WTC11 (cell line): ENCODE data around the gene SQOR. TPM values are rescaled to one million over a fixed set of nuclear protein-coding genes. Genes with fewer than 3 reads are reported as not detected.

Source experiments
- ATAC-seq: fragments of 200-7000 bp; cut with Tn5 transposase; 2 replicates; pipeline ENCODE4 v1.10.0; 2021; ENCODE audit warnings: mild to moderate bottlenecking, moderate library complexity
- CTCF ChIA-PET: fragments of 300-600 bp; sonication (Branson Sonifier 250); formaldehyde crosslinking; loops from one replicate; lab custom pipeline; 2021; ENCODE audit warnings: antibody characterized with exemption; lab: Charles Lee
- POLR2A ChIA-PET: fragments of 350-600 bp; sonication (Branson Sonifier 250); formaldehyde crosslinking; loops from one replicate; lab custom pipeline; 2021; ENCODE audit warnings: antibody characterized with exemption; lab: Charles Lee
- DNase-seq: peaks from one replicate; pipeline ENCODE4 v3.0.0; 2021; ENCODE audit warnings: low spot score
- H3K27ac Mint-ChIP-seq: 2 replicates; pipeline ENCODE4 v1.8.0; 2021; ENCODE audit warnings: mixed read lengths
- H3K27me3 Mint-ChIP-seq: 2 replicates; pipeline ENCODE4 v1.8.0; 2021; ENCODE audit warnings: low read depth, mild to moderate bottlenecking, moderate library complexity, mixed read lengths
- H3K36me3 Mint-ChIP-seq: 2 replicates; pipeline ENCODE4 v1.8.0; 2021; ENCODE audit warnings: mixed read lengths
- H3K4me1 Mint-ChIP-seq: 2 replicates; pipeline ENCODE4 v1.8.0; 2022; ENCODE audit warnings: mixed read lengths
- H3K4me3 Mint-ChIP-seq: 2 replicates; pipeline ENCODE4 v1.8.0; 2021; ENCODE audit warnings: mild to moderate bottlenecking, moderate library complexity, mixed read lengths
- H3K9me3 Mint-ChIP-seq: 2 replicates; pipeline ENCODE4 v1.8.0; 2021; ENCODE audit warnings: mixed read lengths
- CDX4 ChIP-seq: fragments of 250-450 bp; sonication (Bioruptor Pico); IDR thresholded peaks from 2 replicates; pipeline ENCODE4 v1.9.0; 2021; ENCODE audit warnings: moderate library complexity, mild to moderate bottlenecking, inconsistent platforms, borderline replicate concordance
- E2F1 ChIP-seq: sonication (generic); formaldehyde crosslinking; IDR thresholded peaks from 2 replicates; pipeline ENCODE4 v1.8.0; 2022; ENCODE audit warnings: mild to moderate bottlenecking, missing genetic modification reagents
- ERG ChIP-seq: fragments of 250-450 bp; sonication (Bioruptor Pico); IDR thresholded peaks from 2 replicates; pipeline ENCODE4 v1.8.0; 2021; ENCODE audit warnings: mild to moderate bottlenecking
- GABPB1 ChIP-seq: sonication (generic); formaldehyde crosslinking; IDR thresholded peaks from 2 replicates; pipeline ENCODE4 v1.8.1; 2023; ENCODE audit warnings: mild to moderate bottlenecking, missing genetic modification reagents
- IRF2 ChIP-seq: sonication (generic); formaldehyde crosslinking; IDR thresholded peaks from 2 replicates; pipeline ENCODE4 v1.8.0; 2022; ENCODE audit warnings: low read depth, missing genetic modification reagents, borderline replicate concordance
- MLX ChIP-seq: sonication (generic); formaldehyde crosslinking; IDR thresholded peaks from 2 replicates; pipeline ENCODE4 v1.8.1; 2023; ENCODE audit warnings: mild to moderate bottlenecking, missing genetic modification reagents, moderate library complexity
- NFE2L1 ChIP-seq: sonication (generic); formaldehyde crosslinking; IDR thresholded peaks from 2 replicates; pipeline ENCODE4 v1.8.1; 2023; ENCODE audit warnings: missing genetic modification reagents
- NR2C2 ChIP-seq: sonication (generic); formaldehyde crosslinking; IDR thresholded peaks from 2 replicates; pipeline ENCODE4 v1.8.0; 2022; ENCODE audit warnings: mild to moderate bottlenecking, missing genetic modification reagents
- TCF7 ChIP-seq: sonication (generic); formaldehyde crosslinking; IDR thresholded peaks from 2 replicates; pipeline ENCODE4 v1.8.0; 2022; ENCODE audit warnings: mild to moderate bottlenecking, low read depth, missing genetic modification reagents, moderate library complexity
- USF2 ChIP-seq: sonication (generic); formaldehyde crosslinking; IDR thresholded peaks from 2 replicates; pipeline ENCODE4 v1.8.1; 2023; ENCODE audit warnings: mild to moderate bottlenecking, missing genetic modification reagents, moderate library complexity
- ZBTB43 ChIP-seq: sonication (generic); formaldehyde crosslinking; IDR thresholded peaks from 2 replicates; pipeline ENCODE4 v1.8.1; 2023; ENCODE audit warnings: mild to moderate bottlenecking, missing genetic modification reagents
- ZNF138 ChIP-seq: sonication (generic); formaldehyde crosslinking; conservative IDR thresholded peaks from 2 replicates; pipeline ENCODE4 v1.8.1; 2022; ENCODE audit warnings: mild to moderate bottlenecking, moderate library complexity, missing genetic modification reagents
- ZSCAN18 ChIP-seq: fragments of 250-450 bp; sonication (Bioruptor Pico); IDR thresholded peaks from 2 replicates; pipeline ENCODE4 v2.1.2; 2022; ENCODE audit warnings: mild to moderate bottlenecking, moderate library complexity
- total RNA-seq: library from RNA; stranded (reverse); gene quantifications from 3 replicates; pipeline ENCODE4 v1.2.3, GENCODE V29; 2021

The SQOR gene
- total RNA-seq, 1 experiment from 2014 or later: 0.72 TPM

GRCh38 chr15:45641999-45642932 lies 7.4 kb downstream of the SQOR start:
- DNase-seq (no peak), ATAC-seq (no peak)
- Mint-ChIP-seq H3K9me3 (no peaks in the 10 kb centered on the region), H3K27me3 (peaks cover 27% of the 10 kb centered on the region), H3K4me3 (no peak overlapping the region), H3K4me1 (0 out of 2 replicates have a peak, but pooled peaks cover 2% of the 10 kb centered on the region), H3K36me3 (no peaks in the 10 kb centered on the region), H3K27ac (no peak overlapping the region)
- ChIA-PET CTCF (interaction anchor here (0.6 kb wide), 1 partner anchor 1291 kb away, joined by 3 read pairs; no protein-coding TSS in a partner anchor), POLR2A (no interaction called here)
- TF ChIP-seq CDX4 (no peak), ZBTB43 (CRISPR knock-in tag) (no peak), NFE2L1 (no peak), ERG (CRISPR knock-in tag) (no peak), E2F1 (no peak), MLX (CRISPR knock-in tag) (no peak), ZSCAN18 (CRISPR knock-in tag) (no peak), NR2C2 (CRISPR knock-in tag) (no peak)
- TF ChIP-seq, all 79 proteins: peak for 0

- CTCF ChIA-PET: interaction anchor here (3.1 kb wide), 1 partner anchor 9 kb away, joined by 17 read pairs; the partner anchor contains the start of gene SQOR
- H3K27me3 Mint-ChIP-seq: peaks cover 17% of the 10 kb centered on the region
- H3K36me3 Mint-ChIP-seq: no peaks in the 10 kb centered on the region
- no peak overlapping the region for H3K27ac Mint-ChIP-seq
- 0 out of 2 replicates have a peak, but pooled peaks cover 2% of the 10 kb centered on the region for H3K4me1 Mint-ChIP-seq
- H3K9me3 Mint-ChIP-seq: no peaks in the 10 kb centered on the region
- POLR2A ChIA-PET: no interaction called here
- no peak overlapping the region for H3K4me3 Mint-ChIP-seq
- ATAC-seq: no peak
- TF ChIP-seq GABPB1 (no peak), ZNF138 (no peak), USF2 (no peak), IRF2 (CRISPR knock-in tag) (no peak), TCF7 (CRISPR knock-in tag) (no peak)
- TF ChIP-seq, all 79 proteins: peak for 0
- DNase-seq: no peak
Observed at GRCh38 chr15:45644437-45644836, 9.6 kb downstream of the SQOR start.
